Mammary epithelial cell (primary cell): ENCODE results near the gene SLC5A4.

Experiments
- CTCF ChIP-seq, 2 donors: IDR thresholded peaks in 1 of 2; conservative IDR thresholded peaks in 1 of 2; 2 replicates each; pipeline ENCODE4 v1.5.1; 2011 to 2012; ENCODE audit warnings: inconsistent platforms in 2 of 2, low read length in 2 of 2, mild to moderate bottlenecking in 2 of 2, control low read depth in 1 of 2, low read depth in 1 of 2; ENCODE audit not compliant: insufficient read depth in 1 of 2; ENCODE audit errors: extremely low read depth in 1 of 2
- EZH2 ChIP-seq: IDR thresholded peaks from 2 replicates; pipeline ENCODE4 v1.6.1; 2012; ENCODE audit warnings: low read length, inconsistent platforms, borderline replicate concordance

GRCh38 chr22:32248276-32248675 lies 6.9 kb downstream of the SLC5A4 start:
- TF ChIP-seq CTCF (conservative IDR thresholded peaks at IDR 0.05 in 1 of 2, IDR thresholded peaks at IDR 0.05 in 1 of 2; ENCODE audit: extremely low read depth in 1 of 2, insufficient read depth in 1 of 2, low read depth in 1 of 2, low read length in 2 of 2) (no peak), EZH2 (no peak)
